ENCODE results near the gene TBC1D22A.

TBC1D22A gene

DNA sequence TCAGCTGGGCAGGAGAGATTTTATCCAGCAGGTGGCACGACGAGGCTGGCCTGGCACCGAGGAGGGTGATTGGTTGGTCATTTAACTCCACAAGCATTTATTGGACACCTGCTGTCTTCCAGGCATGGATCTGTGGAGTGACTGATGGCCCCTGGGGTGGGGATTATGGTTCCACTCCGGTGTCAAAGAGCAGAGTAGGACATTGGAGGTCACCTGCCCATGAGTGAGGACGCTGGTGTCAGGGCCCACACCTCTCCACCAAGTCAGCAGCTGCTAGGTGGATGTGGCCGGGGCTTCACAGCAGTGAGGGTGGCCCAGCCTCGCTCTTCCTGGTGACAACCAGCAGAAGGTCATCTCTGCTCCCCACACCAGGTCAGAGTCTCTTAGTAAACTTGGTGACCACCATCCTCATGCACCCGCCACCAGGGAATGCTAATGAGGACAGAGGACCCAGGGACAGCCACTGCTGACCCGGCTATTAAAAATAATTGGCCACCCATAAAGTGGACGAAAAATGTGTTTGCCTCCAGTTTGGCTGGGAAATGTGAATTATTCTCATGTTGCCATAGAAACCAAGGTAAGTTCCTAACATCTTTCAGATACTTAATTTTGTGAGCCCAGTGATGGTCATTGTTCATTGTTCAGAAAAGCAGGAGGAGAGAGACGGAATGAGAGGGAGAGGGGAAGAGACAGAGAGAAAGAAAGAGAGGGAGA lies 428.7 kb downstream of the TBC1D22A start:
- no peaks in the 10 kb centered on the region for H3K36me3 Mint-ChIP-seq (ENCODE audit: low read depth)
- H3K4me3 Mint-ChIP-seq: no peak overlapping the region
- H3K4me1 Mint-ChIP-seq (ENCODE audit: low read depth): no peaks in the 10 kb centered on the region
- H3K9me3 Mint-ChIP-seq: peaks cover 6% of the 10 kb centered on the region
- no peaks in the 10 kb centered on the region for H3K27me3 Mint-ChIP-seq
- no peak overlapping the region for H3K27ac Mint-ChIP-seq
- intact Hi-C loops (cut with micrococcal nuclease): no loop called here

- intact Hi-C loops (cut with micrococcal nuclease): no loop called here
- no peak overlapping the region for H3K27ac Mint-ChIP-seq
Measured at GRCh38 chr22:47191671-47192650, 429.5 kb downstream of the TBC1D22A start.

GRCh38 chr22:47192651-47193437 lies 430.4 kb downstream of the TBC1D22A start:
- Mint-ChIP-seq H3K9me3 (no peaks in the 10 kb centered on the region), H3K36me3 (ENCODE audit: low read depth) (no peaks in the 10 kb centered on the region), H3K27me3 (no peaks in the 10 kb centered on the region), H3K4me1 (ENCODE audit: low read depth) (no peaks in the 10 kb centered on the region), H3K4me3 (no peak overlapping the region), H3K27ac (no peak overlapping the region)
- intact Hi-C loops (cut with micrococcal nuclease): no loop called here

More at GRCh38 chr22:47191671-47192650, 429.5 kb downstream of the TBC1D22A start:
- H3K36me3 Mint-ChIP-seq (ENCODE audit: low read depth): no peaks in the 10 kb centered on the region
- H3K9me3 Mint-ChIP-seq: no peaks in the 10 kb centered on the region
- no peaks in the 10 kb centered on the region for H3K27me3 Mint-ChIP-seq
- no peaks in the 10 kb centered on the region for H3K4me1 Mint-ChIP-seq (ENCODE audit: low read depth)
- H3K4me3 Mint-ChIP-seq: no peak overlapping the region

DNA sequence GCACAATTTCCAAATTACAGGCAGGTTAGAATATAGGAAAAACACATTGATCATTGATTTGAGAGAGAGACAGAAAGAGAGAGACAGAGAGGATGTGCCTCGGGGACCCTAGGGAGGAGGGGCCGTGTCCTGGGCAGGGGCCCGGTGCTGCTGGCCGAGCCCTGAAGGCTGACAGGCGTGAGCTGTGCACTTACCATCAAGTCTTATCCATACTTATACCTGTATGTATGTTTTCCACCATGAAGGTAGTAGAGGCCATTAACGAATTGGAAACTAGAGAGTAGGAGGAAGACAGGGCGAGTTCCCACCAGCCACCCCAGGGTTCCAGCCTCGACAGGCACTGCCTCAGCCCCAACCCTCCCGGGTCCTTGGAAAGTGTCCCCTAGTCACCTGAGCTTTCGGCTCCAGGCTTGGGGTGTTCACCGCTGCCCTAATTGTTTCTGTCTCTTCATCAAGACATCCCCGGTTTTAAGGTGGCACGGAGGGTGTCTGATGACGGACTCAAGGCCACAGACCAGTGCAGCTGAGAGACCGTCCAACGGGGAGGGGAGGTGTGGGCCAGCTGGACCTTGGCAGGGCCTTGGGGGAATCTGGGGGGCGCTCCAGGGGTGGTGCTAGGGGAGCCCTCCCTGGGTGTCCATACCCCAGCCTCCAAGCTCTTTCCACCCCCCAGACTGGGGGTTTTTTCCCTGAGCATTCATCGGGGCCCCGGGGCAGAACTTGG lies 431.3 kb downstream of the TBC1D22A start:
- H3K4me1 Mint-ChIP-seq (ENCODE audit: low read depth): no peaks in the 10 kb centered on the region
- H3K36me3 Mint-ChIP-seq (ENCODE audit: low read depth): no peaks in the 10 kb centered on the region
- intact Hi-C loops (cut with micrococcal nuclease): no loop called here
- H3K27me3 Mint-ChIP-seq: no peaks in the 10 kb centered on the region
- no peak overlapping the region for H3K4me3 Mint-ChIP-seq
- H3K9me3 Mint-ChIP-seq: no peaks in the 10 kb centered on the region
- no peak overlapping the region for H3K27ac Mint-ChIP-seq

GRCh38 chr22:47194476-47195155 lies 432.2 kb downstream of the TBC1D22A start:
- Mint-ChIP-seq H3K27ac (no peak overlapping the region), H3K36me3 (ENCODE audit: low read depth) (no peaks in the 10 kb centered on the region), H3K4me3 (no peak overlapping the region), H3K27me3 (no peaks in the 10 kb centered on the region), H3K9me3 (no peaks in the 10 kb centered on the region), H3K4me1 (ENCODE audit: low read depth) (no peaks in the 10 kb centered on the region)
- intact Hi-C loops (cut with micrococcal nuclease): no loop called here

DNA sequence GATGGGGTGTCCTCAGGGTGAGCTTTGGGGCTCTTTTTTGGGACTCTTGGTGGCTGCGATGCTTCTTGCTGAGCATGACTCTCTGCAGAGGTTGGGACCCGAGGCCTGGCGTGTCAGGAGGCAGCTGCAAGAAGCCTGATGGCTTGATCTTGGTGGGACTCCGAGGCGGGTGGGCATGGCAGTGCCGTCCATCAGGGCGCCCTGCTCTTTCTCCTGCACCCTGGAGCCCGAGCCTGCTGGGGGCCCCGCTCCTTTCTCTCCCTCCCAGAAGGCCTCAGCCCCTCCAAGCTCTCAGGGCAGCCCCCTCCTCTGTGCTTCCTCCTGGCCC lies 432.7 kb downstream of the TBC1D22A start:
- H3K27ac Mint-ChIP-seq: no peak overlapping the region

DNA sequence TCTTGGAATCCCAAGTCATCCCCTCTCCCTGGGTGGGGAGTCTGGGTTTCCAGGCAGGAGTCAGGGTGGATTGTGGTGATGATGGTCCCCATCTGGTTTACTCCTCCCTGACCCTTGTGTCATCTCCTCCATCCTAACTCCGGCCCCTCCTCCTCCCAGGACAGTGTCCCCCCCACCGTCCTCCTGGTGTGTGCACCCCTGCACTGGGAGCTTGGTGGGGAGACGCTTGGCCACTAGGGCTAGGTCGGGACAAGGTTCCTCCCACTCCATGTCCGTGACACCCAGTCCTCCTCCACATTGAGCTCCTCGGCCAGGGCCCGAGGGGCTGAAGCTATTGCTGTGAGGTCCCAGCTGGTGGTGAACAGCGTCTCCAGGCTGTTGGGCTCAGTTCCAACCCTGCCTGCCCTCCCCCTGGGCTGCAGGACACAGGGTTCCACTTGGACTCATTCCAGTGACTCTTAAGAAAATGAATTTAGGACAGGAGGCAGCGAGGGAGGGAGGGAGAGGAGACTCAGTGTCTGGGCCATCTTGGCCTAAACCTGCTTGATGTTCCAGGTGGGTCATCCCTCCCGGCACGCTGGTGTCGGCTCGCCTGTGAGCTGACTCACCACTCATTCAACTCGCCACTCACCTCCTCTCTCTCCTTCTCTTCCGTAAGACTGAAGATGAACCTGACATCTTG lies 433.2 kb downstream of the TBC1D22A start:
- Mint-ChIP-seq H3K27ac (no peak overlapping the region), H3K27me3 (peaks cover 1% of the 10 kb centered on the region), H3K4me1 (ENCODE audit: low read depth) (no peaks in the 10 kb centered on the region), H3K36me3 (ENCODE audit: low read depth) (no peaks in the 10 kb centered on the region), H3K9me3 (no peaks in the 10 kb centered on the region), H3K4me3 (no peak overlapping the region)
- intact Hi-C loops (cut with micrococcal nuclease): no loop called here

More for the DNA sequence above, 432.7 kb downstream of the TBC1D22A start:
- H3K4me1 Mint-ChIP-seq (ENCODE audit: low read depth): no peaks in the 10 kb centered on the region
- H3K36me3 Mint-ChIP-seq (ENCODE audit: low read depth): no peaks in the 10 kb centered on the region
- no peaks in the 10 kb centered on the region for H3K27me3 Mint-ChIP-seq
- H3K4me3 Mint-ChIP-seq: no peak overlapping the region
- intact Hi-C loops (cut with micrococcal nuclease): no loop called here
- no peaks in the 10 kb centered on the region for H3K9me3 Mint-ChIP-seq

DNA sequence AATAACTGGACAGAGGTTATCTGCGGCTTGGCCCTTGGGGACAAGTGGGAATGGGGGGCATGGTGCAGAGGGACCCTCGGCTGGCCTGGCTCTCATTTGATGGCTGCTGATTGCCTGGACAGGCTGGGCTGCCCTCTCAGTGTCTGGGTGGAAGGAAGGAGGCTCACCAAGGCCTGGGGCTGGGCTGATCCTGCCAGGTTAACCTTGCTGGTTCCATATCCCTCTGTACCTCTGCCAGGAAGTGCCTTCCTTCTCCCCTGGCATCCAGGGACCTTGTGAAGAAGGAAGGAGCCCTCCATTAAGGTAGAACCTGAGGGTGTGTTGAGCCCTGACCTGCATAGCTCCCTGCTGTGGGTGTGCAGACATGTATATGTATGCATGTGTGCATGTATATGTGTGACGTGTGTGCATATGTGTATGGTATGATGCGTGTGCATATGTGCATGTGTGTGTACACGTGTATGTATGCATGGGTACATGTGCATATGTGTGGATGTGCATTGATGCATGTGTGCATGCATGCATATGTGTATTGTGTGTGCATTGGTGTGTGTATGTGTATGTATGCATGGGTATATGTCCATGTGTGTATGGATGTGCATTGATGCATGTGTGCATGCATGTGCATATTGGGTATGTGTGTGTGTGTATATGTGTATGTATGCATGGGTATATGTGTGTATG lies 433.9 kb downstream of the TBC1D22A start:
- Mint-ChIP-seq H3K4me1 (ENCODE audit: low read depth) (no peaks in the 10 kb centered on the region), H3K36me3 (ENCODE audit: low read depth) (no peaks in the 10 kb centered on the region), H3K27ac (no peak overlapping the region), H3K27me3 (peaks cover 2% of the 10 kb centered on the region), H3K4me3 (no peak overlapping the region), H3K9me3 (no peaks in the 10 kb centered on the region)
- intact Hi-C loops (cut with micrococcal nuclease): no loop called here

- Mint-ChIP-seq H3K36me3 (ENCODE audit: low read depth) (no peaks in the 10 kb centered on the region), H3K9me3 (no peaks in the 10 kb centered on the region), H3K27ac (no peak overlapping the region), H3K4me3 (no peak overlapping the region), H3K4me1 (ENCODE audit: low read depth) (no peaks in the 10 kb centered on the region), H3K27me3 (peaks cover 2% of the 10 kb centered on the region)
- intact Hi-C loops (cut with micrococcal nuclease): no loop called here
Measured at GRCh38 chr22:47196881-47197772, 434.7 kb downstream of the TBC1D22A start.

DNA sequence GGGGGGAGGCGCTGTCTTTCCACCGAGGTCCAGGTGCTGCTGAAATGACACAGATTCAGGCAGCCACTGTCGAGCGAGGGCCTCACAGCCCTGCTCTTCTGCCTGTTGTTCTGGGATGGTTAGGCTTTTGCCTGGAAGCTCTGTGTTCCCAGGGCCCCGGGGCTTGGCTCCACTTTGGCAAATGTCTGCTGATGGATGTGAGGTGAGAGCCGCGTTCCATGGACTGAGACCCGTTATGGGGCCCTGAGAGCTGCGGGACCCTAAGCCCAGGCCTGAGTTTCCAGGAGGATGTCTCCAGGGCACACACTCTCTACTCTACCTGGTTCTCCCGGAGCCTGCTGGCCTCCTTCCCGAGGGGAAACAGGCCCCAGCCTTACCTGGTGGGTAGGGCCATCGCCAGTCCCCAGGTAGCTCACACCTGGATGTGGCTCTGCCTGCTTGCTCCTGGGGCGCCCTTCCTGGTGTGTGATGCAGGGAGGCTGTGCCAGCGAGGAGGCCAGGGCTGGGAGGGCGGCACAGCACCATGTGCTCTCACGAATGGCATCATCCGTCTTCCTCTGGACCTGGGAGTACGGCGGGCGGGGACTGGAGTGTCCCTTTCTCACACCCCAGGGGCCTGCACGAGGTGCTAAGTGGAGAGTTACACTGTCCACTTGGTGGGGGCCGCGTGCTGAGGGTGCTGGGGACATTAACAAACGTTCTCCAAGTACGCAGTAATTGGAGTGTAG lies 435.5 kb downstream of the TBC1D22A start:
- no peak overlapping the region for H3K4me3 Mint-ChIP-seq
- no peaks in the 10 kb centered on the region for H3K36me3 Mint-ChIP-seq (ENCODE audit: low read depth)
- H3K4me1 Mint-ChIP-seq (ENCODE audit: low read depth): no peaks in the 10 kb centered on the region
- H3K27me3 Mint-ChIP-seq: peaks cover 2% of the 10 kb centered on the region
- H3K9me3 Mint-ChIP-seq: no peaks in the 10 kb centered on the region
- no peak overlapping the region for H3K27ac Mint-ChIP-seq
- intact Hi-C loops (cut with micrococcal nuclease): no loop called here

- H3K27ac Mint-ChIP-seq: no peak overlapping the region
- no peaks in the 10 kb centered on the region for H3K4me1 Mint-ChIP-seq (ENCODE audit: low read depth)
- no peaks in the 10 kb centered on the region for H3K9me3 Mint-ChIP-seq
- intact Hi-C loops (cut with micrococcal nuclease): no loop called here
- H3K36me3 Mint-ChIP-seq (ENCODE audit: low read depth): no peaks in the 10 kb centered on the region
- H3K27me3 Mint-ChIP-seq: peaks cover 2% of the 10 kb centered on the region
- H3K4me3 Mint-ChIP-seq: no peak overlapping the region
Measured at GRCh38 chr22:47198801-47199251, 436.4 kb downstream of the TBC1D22A start.
